Measurements from ENCODE around the gene PLP2. TPM values are rescaled to one million over a fixed set of nuclear protein-coding genes. Genes with fewer than 3 reads are reported as not detected.
A peak's percentile ranks its signal among the peaks of the same experiment; 100 is the strongest.
"Not testable (repeated sequence)": the region's sequence is repeated elsewhere in the genome, so short reads cannot be mapped to it uniquely, and the experiment has no call there.

Gene PLP2
- total RNA-seq, result 10 to 100 TPM; 47.8 to 64.8 TPM

GRCh38 chrX:49171752-49172279 lies at the start of gene PLP2:
TSS of gene PLP2 (plus strand) at chrX:49171898. CDS start at chrX:49172001, 103 bp downstream.
- H3K4me3 ChIP-seq, result peak within 1 kb of the TSS; percentile 48 to 64
- no peak for DNase-seq (ENCODE audit: low spot score)

GRCh38 chrX:49122499-49122898 lies 49.2 kb upstream of the PLP2 start:
- no peak overlapping the region for H3K27ac ChIP-seq
- no peak for TF ChIP-seq CTCF (IDR thresholded peaks at IDR 0.05)
- DNase-seq (ENCODE audit: low spot score), result no peak
- H3K9me3 ChIP-seq, result no peaks in the 10 kb centered on the region
- H3K4me3 ChIP-seq, result peak overlapping the region; percentile 69 to 78
- no peaks in the 10 kb centered on the region for H3K36me3 ChIP-seq
- peaks cover 0 to 7% of the 10 kb centered on the region in 2 donors for H3K4me1 ChIP-seq
- no peaks in the 10 kb centered on the region for H3K27me3 ChIP-seq

More at GRCh38 chrX:49171752-49172279, at the start of gene PLP2:
- Histone ChIP-seq H3K27ac (peak within 1 kb of the TSS; percentile 89 to 91), H3K27me3 (no peaks in the 10 kb centered on the region), H3K9me3 (no peaks in the 10 kb centered on the region), H3K36me3 (peaks cover 22% of the 10 kb centered on the region), H3K4me1 (peaks cover 0 to 10% of the 10 kb centered on the region in 2 donors)
- no peak for TF ChIP-seq CTCF (IDR thresholded peaks at IDR 0.05)

GRCh38 chrX:49127742-49128258 lies 43.9 kb upstream of the PLP2 start:
- H3K36me3 ChIP-seq; H3K4me1 ChIP-seq; H3K4me3 ChIP-seq; DNase-seq (ENCODE audit: low spot score); H3K27ac ChIP-seq; H3K27me3 ChIP-seq; H3K9me3 ChIP-seq: not testable (repeated sequence)

GRCh38 chrX:49129427-49129826 lies 42.3 kb upstream of the PLP2 start:
- TF ChIP-seq CTCF (IDR thresholded peaks at IDR 0.05), result no peak
- no peaks in the 10 kb centered on the region for H3K4me1 ChIP-seq
- no peaks in the 10 kb centered on the region for H3K9me3 ChIP-seq
- no peak overlapping the region for H3K4me3 ChIP-seq
- H3K27me3 ChIP-seq, result no peaks in the 10 kb centered on the region
- no peaks in the 10 kb centered on the region for H3K36me3 ChIP-seq
- no peak overlapping the region for H3K27ac ChIP-seq
- no peak for DNase-seq (ENCODE audit: low spot score)

GRCh38 chrX:49132275-49132674 lies 39.4 kb upstream of the PLP2 start:
- H3K27me3 ChIP-seq; H3K4me1 ChIP-seq; H3K36me3 ChIP-seq; DNase-seq (ENCODE audit: low spot score); H3K27ac ChIP-seq; H3K4me3 ChIP-seq; H3K9me3 ChIP-seq: not testable (repeated sequence)

- Histone ChIP-seq H3K27me3 (no peaks in the 10 kb centered on the region), H3K36me3 (no peaks in the 10 kb centered on the region), H3K4me3 (no peak overlapping the region), H3K27ac (no peak overlapping the region), H3K4me1 (no peaks in the 10 kb centered on the region), H3K9me3 (peaks cover 0 to 3% of the 10 kb centered on the region in 2 donors)
- TF ChIP-seq CTCF (IDR thresholded peaks at IDR 0.05), result no peak
- no peak for DNase-seq (ENCODE audit: low spot score)
Measured at GRCh38 chrX:49133759-49134158, 37.9 kb upstream of the PLP2 start.

GRCh38 chrX:49137492-49137891 lies 34.2 kb upstream of the PLP2 start:
- no peak overlapping the region for H3K4me3 ChIP-seq
- H3K27ac ChIP-seq, result no peak overlapping the region
- no peaks in the 10 kb centered on the region for H3K4me1 ChIP-seq
- TF ChIP-seq CTCF (IDR thresholded peaks at IDR 0.05), result no peak
- peaks cover 7 to 29% of the 10 kb centered on the region in 2 donors for H3K9me3 ChIP-seq
- no peak for DNase-seq (ENCODE audit: low spot score)
- no peaks in the 10 kb centered on the region for H3K36me3 ChIP-seq
- H3K27me3 ChIP-seq, result no peaks in the 10 kb centered on the region

Data from right atrium auricular region (tissue), 2 donors.